Glutamatergic neuron (in vitro differentiated cells): ENCODE measurements around the gene PIM1. TPM values are rescaled to one million over a fixed set of nuclear protein-coding genes. Genes with fewer than 3 reads are reported as not detected.

Experiments
- DNase-seq: peaks from one replicate; pipeline ENCODE4 v3.0.0; 2022
- H3K27ac Mint-ChIP-seq: one replicate; pipeline ENCODE4 v1.8.0; 2020; ENCODE audit warnings: mild to moderate bottlenecking, mixed read lengths, inconsistent platforms; ENCODE audit not compliant: unreplicated experiment
- H3K27me3 Mint-ChIP-seq: one replicate; pipeline ENCODE4 v1.8.0; 2020; ENCODE audit warnings: mild to moderate bottlenecking, moderate library complexity, mixed read lengths, inconsistent platforms; ENCODE audit not compliant: unreplicated experiment
- H3K36me3 Mint-ChIP-seq: one replicate; pipeline ENCODE4 v1.8.0; 2020; ENCODE audit warnings: mild to moderate bottlenecking, mixed read lengths, inconsistent platforms; ENCODE audit not compliant: unreplicated experiment
- H3K4me1 Mint-ChIP-seq: one replicate; pipeline ENCODE4 v1.8.0; 2020; ENCODE audit warnings: mild to moderate bottlenecking, low read depth, mixed read lengths, inconsistent platforms; ENCODE audit not compliant: unreplicated experiment
- H3K4me3 Mint-ChIP-seq: one replicate; pipeline ENCODE4 v1.8.0; 2020; ENCODE audit warnings: mild to moderate bottlenecking, mixed read lengths, inconsistent platforms; ENCODE audit not compliant: unreplicated experiment
- H3K9me3 Mint-ChIP-seq: one replicate; pipeline ENCODE4 v1.8.0; 2020; ENCODE audit warnings: mild to moderate bottlenecking, moderate library complexity, mixed read lengths, inconsistent platforms; ENCODE audit not compliant: unreplicated experiment
- total RNA-seq: library from RNA; stranded (reverse); fragmentation: NEBNext Ultra II Directional; extraction: Animal tissue kit (Norgen Biotek cat#: 25700); gene quantifications from one replicate; pipeline ENCODE4 v1.2.1, GENCODE V29; 2021; ENCODE audit not compliant: unreplicated experiment
- TF ChIP-seq, protein P1 (sequence below): fragments of 200-600 bp; sonication (generic); IDR thresholded peaks from one replicate; pipeline ENCODE4 v1.5.0; 2021; ENCODE audit not compliant: partially characterized antibody, unreplicated experiment

The PIM1 gene
- total RNA-seq, 1 donor from 2014 or later, result 22.7 TPM

GRCh38 chr6:37129566-37129965, 40.4 kb upstream of the PIM1 start:
- H3K27me3 Mint-ChIP-seq, result peaks cover 10% of the 10 kb centered on the region
- no peaks in the 10 kb centered on the region for H3K36me3 Mint-ChIP-seq
- DNase-seq, result no peak
- H3K9me3 Mint-ChIP-seq, result peaks cover 2% of the 10 kb centered on the region
- H3K4me1 Mint-ChIP-seq, result peaks cover 11% of the 10 kb centered on the region
- H3K27ac Mint-ChIP-seq, result no peak overlapping the region
- TF ChIP-seq, protein P1, sequence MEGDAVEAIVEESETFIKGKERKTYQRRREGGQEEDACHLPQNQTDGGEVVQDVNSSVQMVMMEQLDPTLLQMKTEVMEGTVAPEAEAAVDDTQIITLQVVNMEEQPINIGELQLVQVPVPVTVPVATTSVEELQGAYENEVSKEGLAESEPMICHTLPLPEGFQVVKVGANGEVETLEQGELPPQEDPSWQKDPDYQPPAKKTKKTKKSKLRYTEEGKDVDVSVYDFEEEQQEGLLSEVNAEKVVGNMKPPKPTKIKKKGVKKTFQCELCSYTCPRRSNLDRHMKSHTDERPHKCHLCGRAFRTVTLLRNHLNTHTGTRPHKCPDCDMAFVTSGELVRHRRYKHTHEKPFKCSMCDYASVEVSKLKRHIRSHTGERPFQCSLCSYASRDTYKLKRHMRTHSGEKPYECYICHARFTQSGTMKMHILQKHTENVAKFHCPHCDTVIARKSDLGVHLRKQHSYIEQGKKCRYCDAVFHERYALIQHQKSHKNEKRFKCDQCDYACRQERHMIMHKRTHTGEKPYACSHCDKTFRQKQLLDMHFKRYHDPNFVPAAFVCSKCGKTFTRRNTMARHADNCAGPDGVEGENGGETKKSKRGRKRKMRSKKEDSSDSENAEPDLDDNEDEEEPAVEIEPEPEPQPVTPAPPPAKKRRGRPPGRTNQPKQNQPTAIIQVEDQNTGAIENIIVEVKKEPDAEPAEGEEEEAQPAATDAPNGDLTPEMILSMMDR, result no peak
- no peak overlapping the region for H3K4me3 Mint-ChIP-seq

GRCh38 chr6:37130704-37131103, 39.2 kb upstream of the PIM1 start:
- H3K9me3 Mint-ChIP-seq, result peaks cover 2% of the 10 kb centered on the region
- no peaks in the 10 kb centered on the region for H3K36me3 Mint-ChIP-seq
- no peak for DNase-seq
- no peak overlapping the region for H3K27ac Mint-ChIP-seq
- TF ChIP-seq, protein P1, result no peak
- H3K27me3 Mint-ChIP-seq, result peaks cover 10% of the 10 kb centered on the region
- peaks cover 10% of the 10 kb centered on the region for H3K4me1 Mint-ChIP-seq
- H3K4me3 Mint-ChIP-seq, result no peak overlapping the region

GRCh38 chr6:37131104-37131959, 38.6 kb upstream of the PIM1 start:
- TF ChIP-seq, protein P1, result no peak
- no peak for DNase-seq
- H3K27ac Mint-ChIP-seq, result no peak overlapping the region
- peaks cover 6% of the 10 kb centered on the region for H3K27me3 Mint-ChIP-seq
- H3K9me3 Mint-ChIP-seq, result peaks cover 2% of the 10 kb centered on the region
- peaks cover 4% of the 10 kb centered on the region for H3K4me1 Mint-ChIP-seq
- no peaks in the 10 kb centered on the region for H3K36me3 Mint-ChIP-seq
- H3K4me3 Mint-ChIP-seq, result no peak overlapping the region

- Mint-ChIP-seq H3K27me3 (peaks cover 3% of the 10 kb centered on the region), H3K27ac (no peak overlapping the region), H3K4me3 (no peak overlapping the region), H3K4me1 (peaks cover 4% of the 10 kb centered on the region), H3K36me3 (no peaks in the 10 kb centered on the region), H3K9me3 (no peaks in the 10 kb centered on the region)
- TF ChIP-seq, protein P1, result no peak
- DNase-seq, result no peak
Measured at GRCh38 chr6:37131960-37132253, 38.0 kb upstream of the PIM1 start.

DNA sequence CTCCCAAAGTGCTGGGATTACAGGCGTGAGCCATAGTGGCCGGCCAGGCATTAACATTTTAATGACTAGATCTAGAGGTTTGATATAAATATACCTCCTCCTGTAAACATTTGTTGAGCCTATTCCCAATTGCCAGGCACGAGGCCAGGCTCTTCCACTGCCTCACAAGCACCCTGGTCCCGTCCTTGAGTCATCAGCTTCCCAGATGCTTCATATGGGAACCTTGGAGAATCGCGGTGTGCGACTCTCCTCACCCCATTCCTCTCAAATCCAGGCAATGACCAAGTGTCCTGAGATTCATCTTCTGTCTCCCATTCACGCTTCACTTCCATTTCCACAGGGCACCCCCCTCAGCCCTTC, 35.9 kb upstream of the PIM1 start:
- Mint-ChIP-seq H3K9me3 (no peaks in the 10 kb centered on the region), H3K4me1 (peaks cover 17% of the 10 kb centered on the region), H3K4me3 (no peak overlapping the region), H3K36me3 (no peaks in the 10 kb centered on the region), H3K27ac (no peak overlapping the region), H3K27me3 (peaks cover 3% of the 10 kb centered on the region)
- TF ChIP-seq, protein P1, result no peak
- DNase-seq, result no peak
